ENCODE data around the gene APBA3.

Gene APBA3

DNA sequence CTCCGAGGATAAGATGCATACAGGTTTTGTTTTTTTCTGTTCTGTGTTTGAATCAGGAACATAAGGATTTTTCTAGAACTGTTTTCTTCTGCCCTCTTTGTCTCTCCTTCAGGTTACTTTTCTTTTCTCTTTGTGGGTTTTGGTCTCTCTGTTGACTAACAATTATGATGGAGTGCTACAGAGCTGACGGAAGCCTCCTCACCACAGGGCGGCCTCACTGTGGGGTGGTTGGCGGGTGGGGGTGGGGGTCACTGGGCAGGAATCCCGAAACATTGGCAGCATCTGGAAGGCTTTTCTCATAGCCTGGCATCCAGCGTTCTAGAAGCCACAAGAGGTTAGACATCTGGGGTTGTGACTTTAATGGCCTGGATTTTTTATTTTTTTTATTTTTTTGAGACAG is 36.6 kb upstream of the APBA3 start:
- peaks cover 28% of the 10 kb centered on the region for H3K27me3 ChIP-seq (ENCODE audit: insufficient read depth, poor library complexity, severe bottlenecking)
- TF ChIP-seq, protein P1, sequence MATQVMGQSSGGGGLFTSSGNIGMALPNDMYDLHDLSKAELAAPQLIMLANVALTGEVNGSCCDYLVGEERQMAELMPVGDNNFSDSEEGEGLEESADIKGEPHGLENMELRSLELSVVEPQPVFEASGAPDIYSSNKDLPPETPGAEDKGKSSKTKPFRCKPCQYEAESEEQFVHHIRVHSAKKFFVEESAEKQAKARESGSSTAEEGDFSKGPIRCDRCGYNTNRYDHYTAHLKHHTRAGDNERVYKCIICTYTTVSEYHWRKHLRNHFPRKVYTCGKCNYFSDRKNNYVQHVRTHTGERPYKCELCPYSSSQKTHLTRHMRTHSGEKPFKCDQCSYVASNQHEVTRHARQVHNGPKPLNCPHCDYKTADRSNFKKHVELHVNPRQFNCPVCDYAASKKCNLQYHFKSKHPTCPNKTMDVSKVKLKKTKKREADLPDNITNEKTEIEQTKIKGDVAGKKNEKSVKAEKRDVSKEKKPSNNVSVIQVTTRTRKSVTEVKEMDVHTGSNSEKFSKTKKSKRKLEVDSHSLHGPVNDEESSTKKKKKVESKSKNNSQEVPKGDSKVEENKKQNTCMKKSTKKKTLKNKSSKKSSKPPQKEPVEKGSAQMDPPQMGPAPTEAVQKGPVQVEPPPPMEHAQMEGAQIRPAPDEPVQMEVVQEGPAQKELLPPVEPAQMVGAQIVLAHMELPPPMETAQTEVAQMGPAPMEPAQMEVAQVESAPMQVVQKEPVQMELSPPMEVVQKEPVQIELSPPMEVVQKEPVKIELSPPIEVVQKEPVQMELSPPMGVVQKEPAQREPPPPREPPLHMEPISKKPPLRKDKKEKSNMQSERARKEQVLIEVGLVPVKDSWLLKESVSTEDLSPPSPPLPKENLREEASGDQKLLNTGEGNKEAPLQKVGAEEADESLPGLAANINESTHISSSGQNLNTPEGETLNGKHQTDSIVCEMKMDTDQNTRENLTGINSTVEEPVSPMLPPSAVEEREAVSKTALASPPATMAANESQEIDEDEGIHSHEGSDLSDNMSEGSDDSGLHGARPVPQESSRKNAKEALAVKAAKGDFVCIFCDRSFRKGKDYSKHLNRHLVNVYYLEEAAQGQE (IDR thresholded peaks at IDR 0.05; ENCODE audit: insufficient replicate concordance, low read depth) = no peak
- TF ChIP-seq GABPA (IDR thresholded peaks at IDR 0.05; ENCODE audit: low read depth) (no peak), POLR2AphosphoS5 (IDR thresholded peaks at IDR 0.05; ENCODE audit: low read depth) (no peak)
- no peak for DNase-seq (ENCODE audit: low read depth in 1 of 2, low spot score in 1 of 2)

DNA sequence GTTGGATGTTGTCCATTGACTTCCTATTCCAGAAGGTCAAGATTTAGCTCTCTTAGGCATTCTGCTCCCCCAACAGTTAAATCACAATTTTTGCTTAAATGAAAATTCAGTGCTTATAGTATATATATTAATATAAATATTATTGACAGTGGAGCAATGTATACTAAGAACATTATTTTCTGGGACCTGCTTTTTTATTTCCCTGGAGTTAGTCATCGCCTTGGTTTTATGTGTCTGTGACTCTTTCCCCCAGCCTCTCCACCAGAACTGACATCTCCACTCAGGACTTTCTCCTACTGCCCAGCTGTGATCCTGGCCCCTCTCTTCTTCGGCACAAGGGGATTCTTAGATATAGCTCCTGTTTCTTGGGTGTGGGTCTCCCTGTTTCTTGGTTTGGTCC is 34.9 kb upstream of the APBA3 start:
- TF ChIP-seq, protein P1 (IDR thresholded peaks at IDR 0.05; ENCODE audit: insufficient replicate concordance, low read depth) = no peak
- no peak for TF ChIP-seq SPI1 (IDR thresholded peaks at IDR 0.05; ENCODE audit: borderline replicate concordance, low read depth)
- TF ChIP-seq GABPA (IDR thresholded peaks at IDR 0.05; ENCODE audit: low read depth) = no peak
- TF ChIP-seq, protein P2, sequence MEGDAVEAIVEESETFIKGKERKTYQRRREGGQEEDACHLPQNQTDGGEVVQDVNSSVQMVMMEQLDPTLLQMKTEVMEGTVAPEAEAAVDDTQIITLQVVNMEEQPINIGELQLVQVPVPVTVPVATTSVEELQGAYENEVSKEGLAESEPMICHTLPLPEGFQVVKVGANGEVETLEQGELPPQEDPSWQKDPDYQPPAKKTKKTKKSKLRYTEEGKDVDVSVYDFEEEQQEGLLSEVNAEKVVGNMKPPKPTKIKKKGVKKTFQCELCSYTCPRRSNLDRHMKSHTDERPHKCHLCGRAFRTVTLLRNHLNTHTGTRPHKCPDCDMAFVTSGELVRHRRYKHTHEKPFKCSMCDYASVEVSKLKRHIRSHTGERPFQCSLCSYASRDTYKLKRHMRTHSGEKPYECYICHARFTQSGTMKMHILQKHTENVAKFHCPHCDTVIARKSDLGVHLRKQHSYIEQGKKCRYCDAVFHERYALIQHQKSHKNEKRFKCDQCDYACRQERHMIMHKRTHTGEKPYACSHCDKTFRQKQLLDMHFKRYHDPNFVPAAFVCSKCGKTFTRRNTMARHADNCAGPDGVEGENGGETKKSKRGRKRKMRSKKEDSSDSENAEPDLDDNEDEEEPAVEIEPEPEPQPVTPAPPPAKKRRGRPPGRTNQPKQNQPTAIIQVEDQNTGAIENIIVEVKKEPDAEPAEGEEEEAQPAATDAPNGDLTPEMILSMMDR (IDR thresholded peaks at IDR 0.05; ENCODE audit: insufficient read depth, low read length) = no peak
- TF ChIP-seq POLR2AphosphoS5 (IDR thresholded peaks at IDR 0.05; ENCODE audit: low read depth) = no peak
- Histone ChIP-seq H3K27me3 (ENCODE audit: insufficient read depth, poor library complexity, severe bottlenecking) (peaks cover 15% of the 10 kb centered on the region), H3K4me3 (replicated peaks; ENCODE audit: insufficient read depth, low read length) (no peak overlapping the region), H3K27ac (replicated peaks) (no peak overlapping the region)
- no peak for DNase-seq (ENCODE audit: low read depth in 1 of 2, low spot score in 1 of 2)

More for the DNA sequence above, 36.6 kb upstream of the APBA3 start:
- H3K4me3 ChIP-seq (replicated peaks; ENCODE audit: insufficient read depth, low read length) = no peak overlapping the region
- no peak overlapping the region for H3K27ac ChIP-seq (replicated peaks)

GRCh38 chr19:3793799-3794198 is 32.3 kb upstream of the APBA3 start:
- peaks cover 2% of the 10 kb centered on the region for H3K27me3 ChIP-seq (ENCODE audit: insufficient read depth, poor library complexity, severe bottlenecking)
- DNase-seq (ENCODE audit: low read depth in 1 of 2, low spot score in 1 of 2) = no peak
- H3K27ac ChIP-seq (replicated peaks) = no peak overlapping the region
- H3K4me3 ChIP-seq (replicated peaks; ENCODE audit: insufficient read depth, low read length) = no peak overlapping the region
- no peak for TF ChIP-seq GABPA (IDR thresholded peaks at IDR 0.05; ENCODE audit: low read depth)
- TF ChIP-seq, protein P1 (IDR thresholded peaks at IDR 0.05; ENCODE audit: insufficient replicate concordance, low read depth) = no peak
- TF ChIP-seq, protein P2 (IDR thresholded peaks at IDR 0.05; ENCODE audit: insufficient read depth, low read length) = no peak
- no peak for TF ChIP-seq POLR2AphosphoS5 (IDR thresholded peaks at IDR 0.05; ENCODE audit: low read depth)
- TF ChIP-seq SPI1 (IDR thresholded peaks at IDR 0.05; ENCODE audit: borderline replicate concordance, low read depth) = no peak

All from HL-60 (cell line).